Spleen (tissue), 11 donors: Measurements from ENCODE around the gene FKBP9. TPM values are rescaled to one million over a fixed set of nuclear protein-coding genes. Genes with fewer than 3 reads are reported as not detected.
A peak's percentile ranks its signal among the peaks of the same experiment; 100 is the strongest.

Experiments used
- DNase-seq: peaks from one replicate; pipeline ENCODE4 v3.0.0-alpha.2; 2020
- H3K27ac ChIP-seq, 8 donors: fragments of 200-600 bp; sonication (generic) in 7 of 8; 1 replicate in 4 of 8; 2 replicates in 4 of 8; pipeline versions ENCODE4 v1.5.0 to v1.8.0; 2016 to 2021; ENCODE audit warnings: inconsistent platforms in 4 of 8, mild to moderate bottlenecking in 4 of 8, moderate library complexity in 1 of 8
- H3K27me3 ChIP-seq, 7 donors: fragments of 200-600 bp; sonication (generic) in 6 of 7; replicated peaks in 1 of 7; 1 replicate in 4 of 7; 2 replicates in 3 of 7; pipeline versions ENCODE4 v1.5.0 to v1.8.0; 2016 to 2021; ENCODE audit warnings: inconsistent platforms in 3 of 7, mild to moderate bottlenecking in 1 of 7
- H3K36me3 ChIP-seq, 6 donors: fragments of 200-600 bp; sonication (generic) in 5 of 6; 1 replicate in 4 of 6; 2 replicates in 2 of 6; pipeline versions ENCODE4 v1.5.0 to v1.8.0; 2016 to 2021; ENCODE audit warnings: inconsistent platforms in 2 of 6
- H3K4me1 ChIP-seq, 6 donors: fragments of 200-600 bp; sonication (generic) in 5 of 6; 1 replicate in 3 of 6; 2 replicates in 3 of 6; pipeline versions ENCODE4 v1.5.0 to v1.8.0; 2016 to 2021; ENCODE audit warnings: inconsistent platforms in 3 of 6
- H3K4me3 ChIP-seq, 8 donors: fragments of 200-600 bp; sonication (generic) in 7 of 8; 1 replicate in 4 of 8; 2 replicates in 4 of 8; pipeline versions ENCODE4 v1.5.0 to v1.8.0; 2016 to 2021; ENCODE audit warnings: inconsistent platforms in 4 of 8, mild to moderate bottlenecking in 4 of 8, moderate library complexity in 2 of 8
- H3K9me3 ChIP-seq, 8 donors: fragments of 200-600 bp; sonication (generic) in 7 of 8; 1 replicate in 4 of 8; 2 replicates in 4 of 8; pipeline versions ENCODE4 v1.5.0 to v1.8.0; 2016 to 2021; ENCODE audit warnings: inconsistent platforms in 4 of 8
- POLR2A ChIP-seq, 3 donors: fragments of 450-650 bp; IDR thresholded peaks; one replicate each; pipeline ENCODE4 v1.5.1; 2017; ENCODE audit warnings: antibody characterized with exemption in 3 of 3, mild to moderate bottlenecking in 1 of 3
- POLR2AphosphoS5 ChIP-seq, 3 donors: sonication (generic); formaldehyde crosslinking; IDR thresholded peaks; one replicate each; pipeline ENCODE4 v1.5.1; 2017; ENCODE audit warnings: antibody characterized with exemption in 3 of 3
- WGBS, 5 donors: extraction: QIAGEN DNeasy Blood & Tissue Kit in 3 of 5; methylation state at CpG; one replicate each; pipeline versions ENCODE4 v1.1.5 to v1.1.7; 2013 to 2018; 5-methylcytosine and 5-hydroxymethylcytosine counted together
- intact Hi-C: fragments of 100-400 bp; cut with DNase I; formaldehyde crosslinking; loops from one replicate; pipeline ENCODE4 v1.15.0; 2023; ENCODE audit warnings: low total_unique reads
- polyA plus RNA-seq, 3 donors: library from polyadenylated mRNA; stranded (reverse); fragments of 200-250 nt; gene quantifications; one replicate each; pipeline ENCODE4 v1.2.1, GENCODE V29; 2013
- total RNA-seq, 7 donors: library from RNA; depleted of rRNA in 3 of 7; stranded (reverse); fragments of >200 nt in 3 of 7; fragmentation: NEBNext Ultra II Directional in 4 of 7; extraction: Animal tissue kit (Norgen Biotek cat#: 25700) in 4 of 7; gene quantifications; one replicate each; pipeline versions ENCODE4 v1.1.0 to v1.2.1, GENCODE V29; 2016 to 2021
- TF ChIP-seq, protein P1 (sequence below), 11 experiments: fragments of 200-600 bp in 7 of 11; fragments of 450-650 bp in 4 of 11; sonication (generic) in 4 of 11; IDR thresholded peaks in 8 of 11; conservative IDR thresholded peaks in 3 of 11; 1 replicate in 7 of 11; 2 replicates in 4 of 11; pipeline versions ENCODE4 v1.4.0 to v1.8.0; 2016 to 2021; ENCODE audit warnings: antibody characterized with exemption in 11 of 11, inconsistent platforms in 4 of 11, mild to moderate bottlenecking in 1 of 11
- donor health status: healthy with polysubstance abuse.
- donor health status: DM: no; HTN: no; CAD: no; lungs with moderate emphysema.
- donor health status: DM: no; HTN: no; CAD: no.
- donor health status: Bipolar disorder and iron deficiency.
- donor health status: healthy.
- donor health status: DM: no; HTN: no; CAD: no.
- donor health status: DM: yes; HTN: yes; CAD: no.

The FKBP9 gene
- total and polyA plus RNA-seq, 10 donors: 3.7 to 83.1 (median 54.4) TPM

GRCh38 chr7:33041631-33042428 lies 84.6 kb downstream of the FKBP9 start:
- no peaks in the 10 kb centered on the region for H3K36me3 ChIP-seq
- H3K27me3 ChIP-seq: no peaks in the 10 kb centered on the region
- H3K27ac ChIP-seq: peak overlapping the region in 7 of 8 donors; percentile 60 to 85 (median 81)
- no peak for TF ChIP-seq POLR2AphosphoS5 (IDR thresholded peaks at IDR 0.05)
- TF ChIP-seq, protein P1, sequence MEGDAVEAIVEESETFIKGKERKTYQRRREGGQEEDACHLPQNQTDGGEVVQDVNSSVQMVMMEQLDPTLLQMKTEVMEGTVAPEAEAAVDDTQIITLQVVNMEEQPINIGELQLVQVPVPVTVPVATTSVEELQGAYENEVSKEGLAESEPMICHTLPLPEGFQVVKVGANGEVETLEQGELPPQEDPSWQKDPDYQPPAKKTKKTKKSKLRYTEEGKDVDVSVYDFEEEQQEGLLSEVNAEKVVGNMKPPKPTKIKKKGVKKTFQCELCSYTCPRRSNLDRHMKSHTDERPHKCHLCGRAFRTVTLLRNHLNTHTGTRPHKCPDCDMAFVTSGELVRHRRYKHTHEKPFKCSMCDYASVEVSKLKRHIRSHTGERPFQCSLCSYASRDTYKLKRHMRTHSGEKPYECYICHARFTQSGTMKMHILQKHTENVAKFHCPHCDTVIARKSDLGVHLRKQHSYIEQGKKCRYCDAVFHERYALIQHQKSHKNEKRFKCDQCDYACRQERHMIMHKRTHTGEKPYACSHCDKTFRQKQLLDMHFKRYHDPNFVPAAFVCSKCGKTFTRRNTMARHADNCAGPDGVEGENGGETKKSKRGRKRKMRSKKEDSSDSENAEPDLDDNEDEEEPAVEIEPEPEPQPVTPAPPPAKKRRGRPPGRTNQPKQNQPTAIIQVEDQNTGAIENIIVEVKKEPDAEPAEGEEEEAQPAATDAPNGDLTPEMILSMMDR (IDR thresholded peaks at IDR 0.05 in 8 of 11, conservative IDR thresholded peaks at IDR 0.05 in 3 of 11): no peak
- no peak for TF ChIP-seq POLR2A (IDR thresholded peaks at IDR 0.05)
- H3K9me3 ChIP-seq: no peaks in the 10 kb centered on the region
- no peak overlapping the region for H3K4me3 ChIP-seq
- H3K4me1 ChIP-seq: peaks cover 37 to 100% (median 67%) of the 10 kb centered on the region in 6 donors
- WGBS, 5 donors: 82 to 90% (median 86%) methylated on average over 8 of the region's 8 CpGs
- DNase-seq: no peak
- intact Hi-C loops: no loop called here

- Histone ChIP-seq H3K4me1 (peaks cover 34 to 99% (median 68%) of the 10 kb centered on the region in 6 donors), H3K9me3 (no peaks in the 10 kb centered on the region), H3K4me3 (no peak overlapping the region), H3K27me3 (no peaks in the 10 kb centered on the region), H3K36me3 (no peaks in the 10 kb centered on the region), H3K27ac (peak overlapping the region in 4 of 8 donors; percentile 34 to 80 (median 41))
- 86 to 97% (median 94%) methylated on average over 6 of the region's 6 CpGs for WGBS, 5 donors
- TF ChIP-seq, protein P1 (IDR thresholded peaks at IDR 0.05 in 8 of 11, conservative IDR thresholded peaks at IDR 0.05 in 3 of 11): no peak
- no peak for TF ChIP-seq POLR2AphosphoS5 (IDR thresholded peaks at IDR 0.05)
- TF ChIP-seq POLR2A (IDR thresholded peaks at IDR 0.05): no peak
- intact Hi-C loops: no loop called here
- DNase-seq: no peak
Measured at GRCh38 chr7:33043501-33044400, 86.5 kb downstream of the FKBP9 start.

DNA sequence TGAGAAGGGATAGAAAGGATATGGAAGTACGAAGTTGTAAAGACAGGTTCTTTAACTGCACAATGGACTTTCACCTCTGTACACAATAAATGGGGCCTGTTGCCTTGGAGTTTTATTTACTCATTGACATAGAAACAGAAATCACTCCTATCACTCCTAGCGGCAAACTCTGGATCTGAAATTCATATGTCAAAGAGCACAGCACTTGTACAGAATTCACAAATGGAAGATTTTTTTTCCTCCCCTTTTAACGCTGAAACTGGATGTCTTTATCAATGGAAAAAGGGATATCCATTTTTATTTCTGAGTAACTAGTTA lies 87.1 kb downstream of the FKBP9 start:
- Histone ChIP-seq H3K27ac (peak overlapping the region in 4 of 8 donors; percentile 34 to 80 (median 41)), H3K4me1 (peaks cover 28 to 99% (median 68%) of the 10 kb centered on the region in 6 donors), H3K27me3 (no peaks in the 10 kb centered on the region), H3K9me3 (no peaks in the 10 kb centered on the region), H3K4me3 (no peak overlapping the region), H3K36me3 (no peaks in the 10 kb centered on the region)
- WGBS, 5 donors: 76 to 91% (median 82%) methylated on average over 3 of the region's 3 CpGs
- no peak for DNase-seq
- intact Hi-C loops: no loop called here
- TF ChIP-seq, protein P1 (IDR thresholded peaks at IDR 0.05 in 8 of 11, conservative IDR thresholded peaks at IDR 0.05 in 3 of 11): no peak
- TF ChIP-seq POLR2AphosphoS5 (IDR thresholded peaks at IDR 0.05) (no peak), POLR2A (IDR thresholded peaks at IDR 0.05) (no peak)

GRCh38 chr7:33044986-33045385 lies 87.7 kb downstream of the FKBP9 start:
- peaks cover 27 to 99% (median 70%) of the 10 kb centered on the region in 6 donors for H3K4me1 ChIP-seq
- no peaks in the 10 kb centered on the region for H3K9me3 ChIP-seq
- WGBS, 5 donors: 24 to 66% (median 37%) methylated on average over 2 of the region's 2 CpGs
- no peak overlapping the region for H3K4me3 ChIP-seq
- no peaks in the 10 kb centered on the region for H3K27me3 ChIP-seq
- intact Hi-C loops: no loop called here
- TF ChIP-seq POLR2A (IDR thresholded peaks at IDR 0.05) (no peak), POLR2AphosphoS5 (IDR thresholded peaks at IDR 0.05) (no peak)
- TF ChIP-seq, protein P1 (IDR thresholded peaks at IDR 0.05 in 8 of 11, conservative IDR thresholded peaks at IDR 0.05 in 3 of 11): no peak
- no peak for DNase-seq
- H3K36me3 ChIP-seq: no peaks in the 10 kb centered on the region
- peak overlapping the region in 3 of 8 donors; percentile 41 to 80 (median 43) for H3K27ac ChIP-seq
